SK-N-MC (cell line): ENCODE data around the gene DNAJC10.
A peak's percentile ranks its signal among the peaks of the same experiment; 100 is the strongest.
"Not testable (repeated sequence)": the region's sequence is repeated elsewhere in the genome, so short reads cannot be mapped to it uniquely, and the experiment has no call there.

Experiments
- DNase-seq: peaks from one replicate; pipeline ENCODE4 v3.0.0-alpha.2; 2011; ENCODE audit warnings: low read depth, low spot score
- H3K27ac ChIP-seq: fragments of 200-600 bp; sonication (generic); 2 replicates; pipeline ENCODE4 v1.5.1; 2016; ENCODE audit warnings: mixed run types
- H3K36me3 ChIP-seq: fragments of 200-600 bp; sonication (generic); 2 replicates; pipeline ENCODE4 v1.6.1; 2017; ENCODE audit warnings: antibody characterized with exemption, low read length, mixed read lengths; ENCODE audit not compliant: insufficient read depth
- H3K4me3 ChIP-seq: fragments of 200-600 bp; sonication (generic); 2 replicates; pipeline ENCODE4 v1.5.1; 2016
- H3K9ac ChIP-seq: fragments of 200-600 bp; sonication (generic); 2 replicates; pipeline ENCODE4 v1.8.0; 2017; ENCODE audit warnings: mixed run types, mixed read lengths; ENCODE audit not compliant: insufficient read length
- H3K9me3 ChIP-seq: fragments of 200-600 bp; sonication (generic); 2 replicates; pipeline ENCODE4 v1.6.1; 2017; ENCODE audit warnings: low read depth, mild to moderate bottlenecking, antibody characterized with exemption, low read length, moderate library complexity, mixed read lengths
- EZH2 ChIP-seq: fragments of 200-600 bp; sonication (generic); IDR thresholded peaks from one replicate; pipeline ENCODE4 v1.6.1; 2017; ENCODE audit warnings: antibody characterized with exemption
- FOXP2 ChIP-seq: optimal IDR thresholded peaks from 2 replicates; pipeline ENCODE3; 2011; ENCODE audit warnings: mild to moderate bottlenecking, moderate library complexity; ENCODE audit not compliant: insufficient read depth; ENCODE audit errors: extremely low read length, control extremely low read depth
- POLR2AphosphoS5 ChIP-seq: IDR thresholded peaks from 2 replicates; pipeline ENCODE4 v1.6.1; 2012; ENCODE audit warnings: mild to moderate bottlenecking, low read depth, low read length, borderline replicate concordance

The DNAJC10 gene

DNA sequence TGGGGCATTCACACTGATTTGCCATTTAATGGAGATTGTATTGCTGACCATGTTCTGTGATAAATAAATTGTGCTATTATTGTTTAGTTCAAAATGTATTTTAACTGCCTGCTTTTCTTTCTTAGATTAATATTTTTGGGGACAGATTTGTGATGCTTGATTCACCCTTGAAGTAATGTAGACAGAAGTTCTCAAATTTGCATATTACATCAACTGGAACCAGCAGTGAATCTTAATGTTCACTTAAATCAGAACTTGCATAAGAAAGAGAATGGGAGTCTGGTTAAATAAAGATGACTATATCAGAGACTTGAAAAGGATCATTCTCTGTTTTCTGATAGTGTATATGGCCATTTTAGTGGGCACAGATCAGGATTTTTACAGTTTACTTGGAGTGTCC is 1.8 kb downstream of the DNAJC10 start:
- Histone ChIP-seq H3K36me3 (peaks cover 29% of the 10 kb centered on the region), H3K9ac (peak overlapping the region; percentile 56), H3K27ac (peak overlapping the region; percentile 7; the same call in 1 of the 2 replicates), H3K4me3 (peak overlapping the region; percentile 93), H3K9me3 (no peaks in the 10 kb centered on the region)
- no peak for DNase-seq
- TF ChIP-seq EZH2, result no peak
- no peak for TF ChIP-seq POLR2AphosphoS5
- TF ChIP-seq FOXP2, result no peak

DNA sequence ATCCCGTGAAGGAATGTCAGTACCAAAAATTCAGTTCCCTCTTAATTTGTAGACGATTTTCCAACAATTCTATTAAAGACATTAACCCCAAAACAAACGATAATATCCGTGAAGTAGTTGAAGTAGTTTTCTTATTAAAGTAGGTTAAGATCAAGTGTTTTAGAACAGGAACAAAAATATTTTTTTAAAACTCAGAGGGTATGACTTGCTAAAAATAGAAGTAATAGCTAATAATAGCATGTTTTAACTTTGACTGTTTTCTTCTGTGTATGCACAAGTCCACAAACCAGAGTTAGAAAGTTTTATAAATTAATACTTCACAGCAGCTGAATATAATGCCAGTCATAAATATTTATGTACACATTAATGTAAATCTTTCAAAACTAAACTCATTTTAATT is 2.4 kb downstream of the DNAJC10 start:
- H3K4me3 ChIP-seq, result peak overlapping the region; percentile 31; the same call in 1 of the 2 replicates
- H3K36me3 ChIP-seq, result peaks cover 34% of the 10 kb centered on the region
- peak overlapping the region; percentile 56 for H3K9ac ChIP-seq
- H3K9me3 ChIP-seq, result no peaks in the 10 kb centered on the region
- H3K27ac ChIP-seq, result peak overlapping the region; percentile 38
- TF ChIP-seq FOXP2, result no peak
- no peak for TF ChIP-seq POLR2AphosphoS5
- TF ChIP-seq EZH2, result no peak
- no peak for DNase-seq

DNA sequence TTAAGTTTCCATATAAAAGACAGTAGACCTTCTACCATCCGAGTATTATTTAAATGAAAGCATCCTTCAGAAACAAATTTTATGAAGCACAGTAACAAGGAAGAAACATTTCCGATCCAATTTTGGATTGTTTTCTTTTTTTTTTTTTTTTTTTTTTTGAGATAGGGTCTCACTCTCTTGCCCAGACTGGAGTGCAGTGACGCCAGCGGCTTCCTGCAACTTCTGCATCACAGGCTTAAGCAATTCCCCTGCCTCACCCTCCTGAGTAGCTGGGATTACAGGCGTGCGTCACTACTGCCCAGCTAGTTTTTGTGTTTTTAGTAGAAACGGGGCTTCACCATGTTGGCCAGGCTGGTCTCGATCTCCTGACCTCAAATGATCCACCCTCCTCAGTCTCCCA is 3.1 kb downstream of the DNAJC10 start:
- H3K36me3 ChIP-seq, result peaks cover 39% of the 10 kb centered on the region
- H3K4me3 ChIP-seq, H3K9me3 ChIP-seq, DNase-seq, H3K9ac ChIP-seq, H3K27ac ChIP-seq: not testable (repeated sequence)

DNA sequence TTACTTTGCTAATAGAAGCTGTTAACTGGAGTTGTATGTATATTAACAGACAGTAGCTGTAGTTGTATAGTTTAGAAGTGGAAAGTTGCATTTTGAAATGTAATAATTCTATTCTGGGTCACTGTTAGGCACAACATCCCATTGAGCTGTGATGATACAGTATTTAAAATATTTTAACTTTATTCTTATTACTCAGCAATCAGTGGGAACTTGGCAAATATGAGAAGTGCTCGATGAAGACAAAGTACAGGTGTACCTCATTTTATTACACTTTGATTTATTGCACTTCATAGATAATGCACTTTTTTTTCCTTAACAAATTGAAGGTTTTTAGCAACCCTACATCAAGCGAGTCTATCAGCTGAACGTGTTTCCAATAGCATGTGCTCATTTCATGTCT is 8.6 kb downstream of the DNAJC10 start:
- peaks cover 53% of the 10 kb centered on the region for H3K36me3 ChIP-seq
- H3K9ac ChIP-seq, result no peak overlapping the region
- no peak overlapping the region for H3K27ac ChIP-seq
- no peak overlapping the region for H3K4me3 ChIP-seq
- no peaks in the 10 kb centered on the region for H3K9me3 ChIP-seq
- DNase-seq, result no peak
- TF ChIP-seq POLR2AphosphoS5, result no peak
- no peak for TF ChIP-seq FOXP2
- TF ChIP-seq EZH2, result no peak

DNA sequence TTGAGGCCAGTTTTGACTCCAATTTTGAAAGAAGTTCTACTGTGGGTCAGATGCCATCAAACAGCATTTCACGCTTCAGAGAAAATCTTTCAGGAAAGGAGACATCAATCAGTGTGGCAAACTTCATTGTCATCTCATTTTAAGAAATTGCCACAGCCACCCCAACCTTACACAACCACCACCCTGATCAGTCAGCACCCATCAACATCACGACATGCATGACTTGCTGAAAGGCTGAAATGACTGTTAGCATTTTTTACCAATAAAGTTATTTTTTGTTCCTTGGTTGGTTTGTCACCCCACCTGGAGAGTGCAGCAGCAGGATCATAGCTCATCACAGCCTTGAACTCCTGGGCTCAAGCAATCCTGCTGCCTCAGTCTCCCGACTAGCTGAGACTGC is 10.4 kb downstream of the DNAJC10 start:
- no peak overlapping the region for H3K4me3 ChIP-seq
- no peaks in the 10 kb centered on the region for H3K9me3 ChIP-seq
- TF ChIP-seq FOXP2, result no peak
- TF ChIP-seq EZH2, result no peak
- peaks cover 57% of the 10 kb centered on the region for H3K36me3 ChIP-seq
- no peak for DNase-seq
- no peak overlapping the region for H3K9ac ChIP-seq
- H3K27ac ChIP-seq, result no peak overlapping the region

DNA sequence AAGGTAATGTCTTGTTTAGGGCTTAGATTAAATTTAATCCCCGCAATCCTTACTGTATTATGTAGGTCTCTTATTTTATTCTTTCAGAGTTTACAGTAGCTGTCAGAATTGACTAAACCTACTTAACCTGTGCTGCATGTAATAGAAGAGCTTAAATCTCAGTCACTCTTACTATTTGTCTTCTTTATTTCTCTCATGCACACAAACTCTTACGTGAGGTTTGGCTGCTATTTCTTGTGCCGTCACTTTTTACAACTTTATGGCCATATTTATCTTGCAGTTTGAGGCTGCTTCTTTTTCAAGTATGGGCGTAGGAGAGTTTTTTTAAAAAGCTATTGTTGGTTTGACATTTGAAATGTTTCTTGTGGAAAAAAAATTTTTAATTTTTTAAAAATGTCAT is 12.0 kb downstream of the DNAJC10 start:
- Histone ChIP-seq H3K9me3 (no peaks in the 10 kb centered on the region), H3K4me3 (peak overlapping the region; percentile 10; the same call in 1 of the 2 replicates), H3K36me3 (peaks cover 61% of the 10 kb centered on the region), H3K27ac (no peak overlapping the region; the same call in 1 of the 2 replicates), H3K9ac (no peak overlapping the region)
- TF ChIP-seq FOXP2, result no peak
- TF ChIP-seq POLR2AphosphoS5, result no peak
- TF ChIP-seq EZH2, result no peak
- DNase-seq, result no peak

DNA sequence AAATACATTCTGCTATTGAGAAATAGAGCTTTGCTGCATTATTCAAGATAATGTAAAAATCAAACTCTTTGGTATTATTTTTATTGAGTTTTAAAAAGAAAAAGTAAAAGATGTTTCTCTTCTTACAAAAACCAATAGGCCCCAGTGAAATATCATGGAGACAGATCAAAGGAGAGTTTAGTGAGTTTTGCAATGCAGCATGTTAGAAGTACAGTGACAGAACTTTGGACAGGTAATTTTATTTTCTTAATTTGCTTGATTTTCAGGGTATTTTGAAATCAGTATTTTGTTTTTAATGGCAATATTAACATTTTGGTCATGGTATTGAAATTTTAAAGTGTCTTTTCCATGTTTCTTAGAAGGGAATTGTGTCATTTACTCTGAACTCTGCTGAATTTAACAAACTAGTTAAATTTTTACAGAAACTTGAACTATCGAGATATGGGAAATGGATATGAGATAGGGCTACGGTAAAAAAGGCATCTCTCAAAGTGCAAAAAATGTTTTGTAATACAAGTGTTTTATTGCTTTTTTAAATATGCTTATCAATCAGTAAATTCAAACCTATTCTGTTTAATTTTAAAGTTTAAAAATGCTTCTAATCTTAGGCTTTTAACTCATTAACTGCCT is 13.8 kb downstream of the DNAJC10 start:
- no peak for DNase-seq
- H3K9ac ChIP-seq, result no peak overlapping the region
- no peak overlapping the region for H3K4me3 ChIP-seq
- no peak overlapping the region for H3K27ac ChIP-seq
- H3K9me3 ChIP-seq, result no peaks in the 10 kb centered on the region
- TF ChIP-seq POLR2AphosphoS5 (no peak), FOXP2 (no peak), EZH2 (no peak)
- peaks cover 67% of the 10 kb centered on the region for H3K36me3 ChIP-seq

DNA sequence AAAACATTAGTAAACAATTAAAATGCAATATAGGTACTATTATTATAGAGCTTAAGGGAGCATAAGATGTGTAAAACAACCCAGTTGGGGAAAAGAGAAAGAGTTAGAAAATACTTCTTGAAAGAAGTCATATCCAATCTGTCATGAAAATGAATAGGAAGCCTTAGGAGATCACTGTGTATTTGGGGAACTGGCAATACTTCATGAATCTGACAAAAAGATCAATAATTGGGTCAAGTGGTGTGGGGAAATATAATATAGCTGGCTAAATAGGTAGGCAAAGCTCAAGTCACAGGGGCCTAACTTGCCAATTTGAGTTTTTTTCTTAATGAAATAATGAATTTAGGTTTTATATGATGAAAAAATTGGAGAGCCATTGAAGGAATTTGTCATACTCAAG is 14.4 kb downstream of the DNAJC10 start:
- DNase-seq, result no peak
- Histone ChIP-seq H3K36me3 (peaks cover 74% of the 10 kb centered on the region), H3K4me3 (no peak overlapping the region), H3K9me3 (no peaks in the 10 kb centered on the region), H3K9ac (no peak overlapping the region), H3K27ac (no peak overlapping the region)
- TF ChIP-seq EZH2 (no peak), POLR2AphosphoS5 (no peak), FOXP2 (no peak)

DNA sequence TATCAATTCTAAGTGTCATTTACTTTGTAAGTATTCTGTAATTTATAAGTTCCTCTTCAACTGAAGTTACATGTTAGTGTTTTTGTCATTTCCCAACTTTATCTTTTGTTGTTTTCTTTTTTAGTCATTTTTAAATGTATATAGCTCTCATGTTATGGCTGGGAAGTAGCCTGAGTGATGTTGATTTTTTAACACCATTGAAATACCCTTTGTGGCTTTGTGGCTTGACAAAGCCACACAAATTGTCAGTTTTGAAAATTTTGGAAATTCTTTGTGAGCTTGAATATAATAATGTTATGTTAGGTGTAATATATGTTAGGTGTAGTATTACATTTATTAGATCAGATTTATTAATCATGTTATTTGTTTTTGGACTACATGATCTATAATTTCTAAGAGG is 16.7 kb downstream of the DNAJC10 start:
- H3K27ac ChIP-seq, result no peak overlapping the region
- peaks cover 82% of the 10 kb centered on the region for H3K36me3 ChIP-seq
- H3K4me3 ChIP-seq, result no peak overlapping the region
- no peaks in the 10 kb centered on the region for H3K9me3 ChIP-seq
- TF ChIP-seq EZH2, result no peak
- no peak for TF ChIP-seq FOXP2
- no peak for TF ChIP-seq POLR2AphosphoS5
- no peak for DNase-seq
- H3K9ac ChIP-seq, result no peak overlapping the region
